GM23338 (cell line): ENCODE data around the gene GFRA3. TPM values are rescaled to one million over a fixed set of nuclear protein-coding genes. Genes with fewer than 3 reads are reported as not detected.

ENCODE experiments used
- ATAC-seq: fragments of 200-7000 bp; cut with Tn5 transposase; 3 replicates; pipeline ENCODE4 v1.9.1; 2020
- DNase-seq: peaks from one replicate; pipeline ENCODE4 v3.0.0-alpha.2; 2015; ENCODE audit warnings: low spot score
- H2AFZ ChIP-seq: fragments of 200-600 bp; sonication (generic); 2 replicates; pipeline ENCODE4 v1.8.0; 2016; ENCODE audit warnings: antibody characterized with exemption, mild to moderate bottlenecking, moderate library complexity
- H3F3A ChIP-seq: fragments of 200-600 bp; sonication (generic); replicated peaks from 2 replicates; pipeline ENCODE4 v1.8.0; 2017; ENCODE audit warnings: antibody characterized with exemption, mixed run types, low read depth
- H3K27ac ChIP-seq: fragments of 200-600 bp; sonication (generic); 2 replicates; pipeline ENCODE4 v1.6.1; 2016; ENCODE audit warnings: low read depth
- H3K27me3 ChIP-seq: fragments of 200-600 bp; sonication (generic); 2 replicates; pipeline ENCODE4 v1.8.0; 2016; ENCODE audit warnings: mild to moderate bottlenecking, mixed run types, moderate library complexity; ENCODE audit not compliant: insufficient read depth
- H3K36me3 ChIP-seq: fragments of 200-600 bp; sonication (generic); 2 replicates; pipeline ENCODE4 v1.8.0; 2016; ENCODE audit warnings: mild to moderate bottlenecking; ENCODE audit not compliant: insufficient read depth
- H3K4me1 ChIP-seq: fragments of 200-600 bp; sonication (generic); 2 replicates; pipeline ENCODE4 v1.8.0; 2016; ENCODE audit warnings: mild to moderate bottlenecking, moderate library complexity; ENCODE audit not compliant: insufficient read depth
- H3K4me2 ChIP-seq: fragments of 200-600 bp; sonication (generic); 2 replicates; pipeline ENCODE4 v1.7.1; 2017; ENCODE audit warnings: mixed run types
- H3K4me3 ChIP-seq: fragments of 200-600 bp; sonication (generic); 2 replicates; pipeline ENCODE4 v1.6.1; 2016; ENCODE audit warnings: mixed run types
- H3K79me2 ChIP-seq: fragments of 200-600 bp; sonication (generic); replicated peaks from 2 replicates; pipeline ENCODE4 v1.8.0; 2017; ENCODE audit warnings: mild to moderate bottlenecking; ENCODE audit not compliant: insufficient read depth
- H3K9me2 ChIP-seq: fragments of 200-600 bp; sonication (generic); 2 replicates; pipeline ENCODE4 v1.8.0; 2017; ENCODE audit not compliant: insufficient read depth
- H4K20me1 ChIP-seq: fragments of 200-600 bp; sonication (generic); replicated peaks from 2 replicates; pipeline ENCODE4 v1.8.0; 2017; ENCODE audit warnings: mild to moderate bottlenecking; ENCODE audit not compliant: insufficient read depth
- H3K27ac Mint-ChIP-seq: 2 replicates; pipeline ENCODE4 v1.8.0; 2020; ENCODE audit warnings: inconsistent platforms, mild to moderate bottlenecking, moderate library complexity, mixed read lengths
- H3K27me3 Mint-ChIP-seq: 3 replicates; pipeline ENCODE4 v1.8.0; 2022; ENCODE audit warnings: low read depth, mild to moderate bottlenecking, moderate library complexity, mixed read lengths, inconsistent platforms; ENCODE audit not compliant: insufficient read depth, poor library complexity
- H3K36me3 Mint-ChIP-seq: 3 replicates; pipeline ENCODE4 v1.8.0; 2021; ENCODE audit warnings: low read depth, mild to moderate bottlenecking, inconsistent platforms, moderate library complexity, mixed read lengths
- H3K4me1 Mint-ChIP-seq: 3 replicates; pipeline ENCODE4 v1.8.0; 2020; ENCODE audit warnings: mild to moderate bottlenecking, inconsistent platforms, mixed read lengths
- H3K4me3 Mint-ChIP-seq: 3 replicates; pipeline ENCODE4 v1.8.0; 2021; ENCODE audit warnings: moderate library complexity, mild to moderate bottlenecking, inconsistent platforms, mixed read lengths
- H3K9me3 Mint-ChIP-seq: 3 replicates; pipeline ENCODE4 v1.8.0; 2020; ENCODE audit warnings: moderate library complexity, mild to moderate bottlenecking, inconsistent platforms, mixed read lengths
- CREB1 ChIP-seq: fragments of 250-450 bp; sonication (Bioruptor Pico); IDR thresholded peaks from 2 replicates; pipeline ENCODE4 v1.5.0; 2020; ENCODE audit warnings: low read depth, mild to moderate bottlenecking, moderate library complexity
- CTCF ChIP-seq, 2 experiments: fragments of 200-600 bp in 1 of 2; sonication (generic) in 1 of 2; conservative IDR thresholded peaks; 2 replicates each; pipeline versions ENCODE4 v1.5.1 to v1.6.1; 2016 to 2017; ENCODE audit warnings: antibody characterized with exemption in 2 of 2, low read depth in 2 of 2, mild to moderate bottlenecking in 2 of 2, moderate library complexity in 1 of 2
- ETS1 ChIP-seq: IDR thresholded peaks from 2 replicates; pipeline ENCODE4 v1.6.1; 2016; ENCODE audit warnings: antibody characterized with exemption
- EZH2 ChIP-seq: fragments of 200-600 bp; sonication (generic); IDR thresholded peaks from one replicate; pipeline ENCODE4 v1.8.0; 2017; ENCODE audit warnings: antibody characterized with exemption, mild to moderate bottlenecking, low read depth; ENCODE audit not compliant: unreplicated experiment
- EZH2phosphoT487 ChIP-seq: fragments of 200-600 bp; sonication (generic); IDR thresholded peaks from one replicate; pipeline ENCODE4 v1.8.1; 2018; ENCODE audit warnings: antibody characterized with exemption; ENCODE audit not compliant: unreplicated experiment
- NANOG ChIP-seq: IDR thresholded peaks from 2 replicates; pipeline ENCODE4 v1.6.1; 2016; ENCODE audit warnings: antibody characterized with exemption, borderline replicate concordance
- POLR2AphosphoS5 ChIP-seq: IDR thresholded peaks from 2 replicates; pipeline ENCODE4 v1.6.1; 2016; ENCODE audit warnings: antibody characterized with exemption, low read depth
- REST ChIP-seq: IDR thresholded peaks from one replicate; pipeline ENCODE4 v1.6.1; 2018; ENCODE audit warnings: antibody characterized with exemption; ENCODE audit not compliant: unreplicated experiment
- STAT1 ChIP-seq: IDR thresholded peaks from one replicate; pipeline ENCODE4 v1.6.1; 2016; ENCODE audit warnings: antibody characterized with exemption; ENCODE audit not compliant: unreplicated experiment
- ZNF114 ChIP-seq: fragments of 250-450 bp; sonication (Bioruptor Pico); IDR thresholded peaks from 2 replicates; pipeline ENCODE4 v1.5.0; 2020; ENCODE audit warnings: mild to moderate bottlenecking, moderate library complexity
- ZNF331 ChIP-seq: fragments of 250-450 bp; sonication (Bioruptor Pico); IDR thresholded peaks from 2 replicates; pipeline ENCODE4 v1.5.0; 2020; ENCODE audit warnings: low read depth, mild to moderate bottlenecking, moderate library complexity
- polyA plus RNA-seq: library from polyadenylated mRNA; unstranded; fragments of >200 nt; fragmentation: Nextera tagmentation; extraction: Ambion mirVana; gene quantifications from 2 replicates; pipeline ENCODE4 v1.2.1, GENCODE V29; 2016
- total RNA-seq: library from RNA; depleted of rRNA; stranded (reverse); fragments of >200 nt; shearing (Covaris generic); gene quantifications from 2 replicates; pipeline ENCODE4 v1.2.3, GENCODE V29; 2014

Gene GFRA3
- total and polyA plus RNA-seq, 2 experiments from 2014 or later: 1.1 TPM

GRCh38 chr5:138229387-138229786 is 45.0 kb downstream of the GFRA3 start (continued):
- no peak for TF ChIP-seq ZNF114 (CRISPR knock-in tag)

- Histone ChIP-seq H2AFZ (no peak overlapping the region), H3K36me3 (no peaks in the 10 kb centered on the region)
- no peaks in the 10 kb centered on the region for H3K4me1 Mint-ChIP-seq
These were observed 47.5 kb downstream of the GFRA3 start for GRCh38 chr5:138226910-138227309.

GRCh38 chr5:138224712-138225111 is 49.7 kb downstream of the GFRA3 start:
- Mint-ChIP-seq H3K9me3 (peaks cover 18% of the 10 kb centered on the region), H3K36me3 (no peaks in the 10 kb centered on the region; the same call in 2 of the 3 replicates), H3K27me3 (peaks cover 2% of the 10 kb centered on the region), H3K4me1 (no peaks in the 10 kb centered on the region), H3K27ac (no peak overlapping the region), H3K4me3 (no peak overlapping the region)
- H3K4me3 ChIP-seq: no peak overlapping the region
- H3K79me2 ChIP-seq: no peaks in the 10 kb centered on the region
- no peak overlapping the region for H2AFZ ChIP-seq
- H3K4me1 ChIP-seq: no peaks in the 10 kb centered on the region
- no peak for ATAC-seq
- TF ChIP-seq CREB1 (CRISPR knock-in tag): no peak
- H3K27ac ChIP-seq: no peak overlapping the region
- no peak for DNase-seq
- no peak overlapping the region for H3K4me2 ChIP-seq
- no peaks in the 10 kb centered on the region for H4K20me1 ChIP-seq
- H3K27me3 ChIP-seq: no peaks in the 10 kb centered on the region
- no peaks in the 10 kb centered on the region for H3K36me3 ChIP-seq
- H3F3A ChIP-seq: no peaks in the 10 kb centered on the region
- no peaks in the 10 kb centered on the region; the same call in 1 of the 2 replicates for H3K9me2 ChIP-seq

More at GRCh38 chr5:138226910-138227309, 47.5 kb downstream of the GFRA3 start:
- H3K9me2 ChIP-seq: no peaks in the 10 kb centered on the region
- H3K79me2 ChIP-seq: no peaks in the 10 kb centered on the region
- H3K36me3 Mint-ChIP-seq: no peaks in the 10 kb centered on the region; the same call in 2 of the 3 replicates
- TF ChIP-seq POLR2AphosphoS5: no peak
- TF ChIP-seq CREB1 (CRISPR knock-in tag): no peak
- TF ChIP-seq STAT1: no peak
- no peak for TF ChIP-seq NANOG
- TF ChIP-seq ZNF331 (CRISPR knock-in tag): no peak
- H3K4me3 ChIP-seq: no peak overlapping the region
- DNase-seq (no peak), ATAC-seq (no peak)
- no peak overlapping the region for H3K27ac ChIP-seq
- H4K20me1 ChIP-seq: no peaks in the 10 kb centered on the region
- H3K4me3 Mint-ChIP-seq: no peak overlapping the region
- H3K4me1 ChIP-seq: no peaks in the 10 kb centered on the region
- no peak overlapping the region for H3K4me2 ChIP-seq
- H3K27me3 ChIP-seq: no peaks in the 10 kb centered on the region
- no peaks in the 10 kb centered on the region for H3K27me3 Mint-ChIP-seq
- H3K9me3 Mint-ChIP-seq: peaks cover 9% of the 10 kb centered on the region
- no peaks in the 10 kb centered on the region for H3F3A ChIP-seq
- no peak overlapping the region for H3K27ac Mint-ChIP-seq

- no peak overlapping the region for H3K4me3 ChIP-seq
- ATAC-seq: no peak
- no peak overlapping the region for H3K4me2 ChIP-seq
- H3K9me2 ChIP-seq: no peaks in the 10 kb centered on the region; the same call in 1 of the 2 replicates
- Mint-ChIP-seq H3K9me3 (peaks cover 27% of the 10 kb centered on the region), H3K27ac (no peak overlapping the region), H3K4me3 (no peak overlapping the region), H3K4me1 (no peaks in the 10 kb centered on the region), H3K27me3 (peaks cover 2% of the 10 kb centered on the region), H3K36me3 (no peaks in the 10 kb centered on the region; the same call in 2 of the 3 replicates)
- no peak overlapping the region for H2AFZ ChIP-seq
- no peaks in the 10 kb centered on the region for H3K27me3 ChIP-seq
- no peaks in the 10 kb centered on the region for H3K79me2 ChIP-seq
- no peaks in the 10 kb centered on the region for H3F3A ChIP-seq
- H3K4me1 ChIP-seq: no peaks in the 10 kb centered on the region
- no peak for DNase-seq
- H4K20me1 ChIP-seq: no peaks in the 10 kb centered on the region
- H3K36me3 ChIP-seq: no peaks in the 10 kb centered on the region
- H3K27ac ChIP-seq: no peak overlapping the region
- TF ChIP-seq EZH2phosphoT487 (no peak), ETS1 (no peak), EZH2 (no peak), CTCF (conservative IDR thresholded peaks at IDR 0.05; ENCODE audit: low read depth in 2 of 2) (no peak), CREB1 (CRISPR knock-in tag) (no peak), ZNF114 (CRISPR knock-in tag) (no peak), NANOG (no peak), REST (no peak)
These were observed 50.9 kb downstream of the GFRA3 start for GRCh38 chr5:138223532-138223931.
